ENCODE measurements around the gene SCUBE1.

The SCUBE1 gene

GRCh38 chr22:43200555-43200954, 142.6 kb downstream of the SCUBE1 start:
- ATAC-seq: no peak
- TF ChIP-seq ZC3H10 (CRISPR knock-in tag; IDR thresholded peaks at IDR 0.05) (no peak), TCF4 (CRISPR knock-in tag; IDR thresholded peaks at IDR 0.05; ENCODE audit: borderline replicate concordance) (no peak), TOX (CRISPR knock-in tag; IDR thresholded peaks at IDR 0.05; ENCODE audit: borderline replicate concordance) (no peak), PATZ1 (CRISPR knock-in tag; IDR thresholded peaks at IDR 0.05; ENCODE audit: borderline replicate concordance) (no peak), CREB5 (CRISPR knock-in tag; IDR thresholded peaks at IDR 0.05; ENCODE audit: low read depth) (no peak), ARNTL (CRISPR knock-in tag; IDR thresholded peaks at IDR 0.05; ENCODE audit: borderline replicate concordance, low read depth) (no peak), ISL1 (CRISPR knock-in tag; IDR thresholded peaks at IDR 0.05) (no peak), PPARA (CRISPR knock-in tag; IDR thresholded peaks at IDR 0.05; ENCODE audit: borderline replicate concordance) (no peak)

- no peak for ATAC-seq
- TF ChIP-seq TCF4 (CRISPR knock-in tag; IDR thresholded peaks at IDR 0.05; ENCODE audit: borderline replicate concordance) (no peak), GLIS3 (CRISPR knock-in tag; IDR thresholded peaks at IDR 0.05) (no peak), PPARA (CRISPR knock-in tag; IDR thresholded peaks at IDR 0.05; ENCODE audit: borderline replicate concordance) (no peak), CREB5 (CRISPR knock-in tag; IDR thresholded peaks at IDR 0.05; ENCODE audit: low read depth) (no peak), ZFP3 (CRISPR knock-in tag; IDR thresholded peaks at IDR 0.05) (no peak), PATZ1 (CRISPR knock-in tag; IDR thresholded peaks at IDR 0.05; ENCODE audit: borderline replicate concordance) (no peak), CSRNP3 (CRISPR knock-in tag; IDR thresholded peaks at IDR 0.05) (no peak), CSDC2 (CRISPR knock-in tag; IDR thresholded peaks at IDR 0.05) (no peak), RARB (CRISPR knock-in tag; IDR thresholded peaks at IDR 0.05) (no peak), ZNF565 (CRISPR knock-in tag; conservative IDR thresholded peaks at IDR 0.05; ENCODE audit: low read depth) (no peak), TSHZ2 (CRISPR knock-in tag; IDR thresholded peaks at IDR 0.05) (no peak), ZC3H10 (CRISPR knock-in tag; IDR thresholded peaks at IDR 0.05) (no peak), ZNF8 (CRISPR knock-in tag; IDR thresholded peaks at IDR 0.05) (no peak), TOX (CRISPR knock-in tag; IDR thresholded peaks at IDR 0.05; ENCODE audit: borderline replicate concordance) (no peak), OSR1 (CRISPR knock-in tag; IDR thresholded peaks at IDR 0.05) (no peak), ARNTL (CRISPR knock-in tag; IDR thresholded peaks at IDR 0.05; ENCODE audit: borderline replicate concordance, low read depth) (no peak)
These were observed 143.1 kb downstream of the SCUBE1 start for GRCh38 chr22:43200031-43200430.

GRCh38 chr22:43199541-43199940, 143.6 kb downstream of the SCUBE1 start:
- no peak for ATAC-seq
- no peak for TF ChIP-seq TCF4 (CRISPR knock-in tag; IDR thresholded peaks at IDR 0.05; ENCODE audit: borderline replicate concordance)
- TF ChIP-seq ZFP30 (CRISPR knock-in tag; IDR thresholded peaks at IDR 0.05): no peak
- no peak for TF ChIP-seq ARNTL (CRISPR knock-in tag; IDR thresholded peaks at IDR 0.05; ENCODE audit: borderline replicate concordance, low read depth)
- no peak for TF ChIP-seq ESRRG (CRISPR knock-in tag; IDR thresholded peaks at IDR 0.05)
- no peak for TF ChIP-seq RARB (CRISPR knock-in tag; IDR thresholded peaks at IDR 0.05)
- TF ChIP-seq PATZ1 (CRISPR knock-in tag; IDR thresholded peaks at IDR 0.05; ENCODE audit: borderline replicate concordance): no peak
- TF ChIP-seq SNAI2 (CRISPR knock-in tag; IDR thresholded peaks at IDR 0.05): no peak
- no peak for TF ChIP-seq ZFP3 (CRISPR knock-in tag; IDR thresholded peaks at IDR 0.05)
- TF ChIP-seq CREB5 (CRISPR knock-in tag; IDR thresholded peaks at IDR 0.05; ENCODE audit: low read depth): no peak
- no peak for TF ChIP-seq CSRNP3 (CRISPR knock-in tag; IDR thresholded peaks at IDR 0.05)
- no peak for TF ChIP-seq TOX (CRISPR knock-in tag; IDR thresholded peaks at IDR 0.05; ENCODE audit: borderline replicate concordance)
- no peak for TF ChIP-seq ISL1 (CRISPR knock-in tag; IDR thresholded peaks at IDR 0.05)
- no peak for TF ChIP-seq OSR1 (CRISPR knock-in tag; IDR thresholded peaks at IDR 0.05)

Data from SK-N-SH treated with all-trans-retinoic acid at 6 μM for 48 hours (cell line).